Kidney epithelial cell (primary cell): ENCODE results near the gene TERC. TPM values are rescaled to one million over a fixed set of nuclear protein-coding genes. Genes with fewer than 3 reads are reported as not detected.
"Not testable (repeated sequence)": the region's sequence is repeated elsewhere in the genome, so short reads cannot be mapped to it uniquely, and the experiment has no call there.

Source experiments
- DNase-seq: peaks from one replicate; pipeline ENCODE4 v3.0.0-alpha.2; 2010; ENCODE audit warnings: low read depth
- H3K27me3 ChIP-seq: 2 replicates; pipeline ENCODE4 v1.6.0; 2011; ENCODE audit warnings: low read length; ENCODE audit not compliant: control insufficient read depth, insufficient read depth
- H3K36me3 ChIP-seq: 2 replicates; pipeline ENCODE4 v1.5.1; 2011; ENCODE audit warnings: low read length; ENCODE audit not compliant: control insufficient read depth, insufficient read depth
- H3K4me3 ChIP-seq: 2 replicates; pipeline ENCODE4 v1.5.1; 2011; ENCODE audit warnings: low read depth, mild to moderate bottlenecking, control low read depth, low read length
- total RNA-seq: library from RNA; depleted of rRNA; stranded (reverse); fragments of >200 nt; gene quantifications from 2 replicates; pipeline ENCODE4 v1.2.3, GENCODE V29; 2015
- TF ChIP-seq, protein P1 (sequence below): IDR thresholded peaks from 2 replicates; pipeline ENCODE4 v1.5.1; 2011; ENCODE audit warnings: mild to moderate bottlenecking, moderate library complexity, low read length, control low read depth, inconsistent platforms; ENCODE audit not compliant: insufficient read depth, poor library complexity, severe bottlenecking

TERC gene
- total RNA-seq, 1 donor from 2014 or later, result 246 TPM

DNA sequence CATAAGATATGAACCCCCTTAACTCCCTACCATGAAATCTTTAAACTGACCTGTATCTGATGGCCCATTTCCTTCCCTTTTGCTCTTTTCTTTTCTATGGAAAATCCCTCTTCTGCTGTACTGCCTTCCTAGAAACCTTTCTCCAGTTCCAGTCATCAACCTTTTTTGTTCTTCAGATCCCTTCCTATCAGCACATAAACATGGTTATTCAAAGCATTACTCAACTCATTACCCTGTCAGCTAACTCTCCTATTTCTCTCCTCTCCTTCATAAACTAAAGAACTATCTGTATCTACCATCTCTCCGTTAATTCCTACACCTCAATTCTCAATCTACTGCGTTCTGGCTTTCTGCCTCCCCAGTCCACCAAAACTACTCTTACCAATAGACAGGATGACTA is 13.0 kb downstream of the TERC start:
- Histone ChIP-seq H3K36me3 (no peaks in the 10 kb centered on the region), H3K27me3 (no peaks in the 10 kb centered on the region), H3K4me3 (no peak overlapping the region)
- no peak for DNase-seq
- TF ChIP-seq, protein P1, sequence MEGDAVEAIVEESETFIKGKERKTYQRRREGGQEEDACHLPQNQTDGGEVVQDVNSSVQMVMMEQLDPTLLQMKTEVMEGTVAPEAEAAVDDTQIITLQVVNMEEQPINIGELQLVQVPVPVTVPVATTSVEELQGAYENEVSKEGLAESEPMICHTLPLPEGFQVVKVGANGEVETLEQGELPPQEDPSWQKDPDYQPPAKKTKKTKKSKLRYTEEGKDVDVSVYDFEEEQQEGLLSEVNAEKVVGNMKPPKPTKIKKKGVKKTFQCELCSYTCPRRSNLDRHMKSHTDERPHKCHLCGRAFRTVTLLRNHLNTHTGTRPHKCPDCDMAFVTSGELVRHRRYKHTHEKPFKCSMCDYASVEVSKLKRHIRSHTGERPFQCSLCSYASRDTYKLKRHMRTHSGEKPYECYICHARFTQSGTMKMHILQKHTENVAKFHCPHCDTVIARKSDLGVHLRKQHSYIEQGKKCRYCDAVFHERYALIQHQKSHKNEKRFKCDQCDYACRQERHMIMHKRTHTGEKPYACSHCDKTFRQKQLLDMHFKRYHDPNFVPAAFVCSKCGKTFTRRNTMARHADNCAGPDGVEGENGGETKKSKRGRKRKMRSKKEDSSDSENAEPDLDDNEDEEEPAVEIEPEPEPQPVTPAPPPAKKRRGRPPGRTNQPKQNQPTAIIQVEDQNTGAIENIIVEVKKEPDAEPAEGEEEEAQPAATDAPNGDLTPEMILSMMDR, result no peak

DNA sequence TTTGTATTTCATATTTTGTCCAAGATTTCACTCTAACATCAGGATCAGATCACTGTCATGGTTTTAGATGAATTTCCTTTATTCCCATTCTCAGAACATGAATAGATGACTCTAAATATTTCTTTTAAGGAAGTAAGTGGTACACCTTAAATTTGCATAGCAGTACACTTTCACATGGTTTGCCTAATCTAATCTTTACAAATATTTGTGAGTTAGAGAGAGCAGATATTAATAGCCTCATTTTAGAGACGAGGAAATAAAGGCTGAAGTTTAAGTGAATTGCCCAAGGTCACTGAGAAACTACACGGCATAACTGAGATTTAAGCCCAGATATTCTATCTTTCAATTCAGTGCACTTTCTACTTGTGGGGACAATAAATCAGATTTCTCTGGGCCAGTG is 14.2 kb downstream of the TERC start:
- Histone ChIP-seq H3K27me3 (no peaks in the 10 kb centered on the region), H3K4me3 (no peak overlapping the region), H3K36me3 (no peaks in the 10 kb centered on the region)
- no peak for DNase-seq
- TF ChIP-seq, protein P1, result no peak

DNA sequence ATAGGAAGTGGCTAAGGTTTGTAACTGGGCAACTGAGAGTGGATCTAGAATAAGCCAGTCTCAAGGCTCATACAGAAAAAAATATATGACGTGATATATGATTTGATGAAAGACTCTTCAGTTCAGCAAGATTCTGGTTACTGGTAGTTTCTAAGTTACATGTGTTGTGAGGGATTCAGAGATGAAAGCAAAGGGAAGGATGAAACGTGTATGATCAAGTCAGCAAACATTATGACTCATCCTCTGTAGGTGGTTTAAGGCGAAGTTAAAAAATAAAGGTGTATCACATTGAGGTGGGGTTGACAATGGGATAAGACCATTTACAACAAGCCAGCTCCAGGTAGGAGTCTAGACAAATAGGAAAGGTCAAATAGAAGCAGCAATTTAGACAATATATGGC is 16.2 kb downstream of the TERC start:
- no peak overlapping the region for H3K4me3 ChIP-seq
- no peak for DNase-seq

DNA sequence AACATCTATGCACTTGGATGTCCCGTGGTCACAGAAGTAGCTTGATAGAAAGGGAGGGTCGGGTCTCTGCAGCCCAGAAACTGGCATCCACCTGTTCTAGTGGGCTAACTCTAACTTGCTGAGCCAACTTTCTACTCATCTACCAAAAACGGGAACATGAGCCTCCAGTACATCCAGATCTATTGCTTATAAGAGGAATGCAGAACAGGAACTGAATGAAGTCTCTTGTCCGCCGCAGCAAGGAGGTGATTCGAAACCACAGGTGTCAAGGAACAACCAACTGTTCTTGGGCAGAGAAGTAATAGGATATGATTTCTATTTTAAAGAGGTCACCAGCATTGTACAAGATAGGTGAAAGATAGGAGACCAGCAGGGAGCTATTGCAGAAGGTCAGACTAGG is 17.9 kb downstream of the TERC start:
- Histone ChIP-seq H3K27me3 (no peaks in the 10 kb centered on the region), H3K4me3 (no peak overlapping the region), H3K36me3 (no peaks in the 10 kb centered on the region)
- no peak for DNase-seq
- TF ChIP-seq, protein P1, result no peak

More for the DNA sequence above, 16.2 kb downstream of the TERC start:
- TF ChIP-seq, protein P1, result no peak
- no peaks in the 10 kb centered on the region for H3K36me3 ChIP-seq
- no peaks in the 10 kb centered on the region for H3K27me3 ChIP-seq

DNA sequence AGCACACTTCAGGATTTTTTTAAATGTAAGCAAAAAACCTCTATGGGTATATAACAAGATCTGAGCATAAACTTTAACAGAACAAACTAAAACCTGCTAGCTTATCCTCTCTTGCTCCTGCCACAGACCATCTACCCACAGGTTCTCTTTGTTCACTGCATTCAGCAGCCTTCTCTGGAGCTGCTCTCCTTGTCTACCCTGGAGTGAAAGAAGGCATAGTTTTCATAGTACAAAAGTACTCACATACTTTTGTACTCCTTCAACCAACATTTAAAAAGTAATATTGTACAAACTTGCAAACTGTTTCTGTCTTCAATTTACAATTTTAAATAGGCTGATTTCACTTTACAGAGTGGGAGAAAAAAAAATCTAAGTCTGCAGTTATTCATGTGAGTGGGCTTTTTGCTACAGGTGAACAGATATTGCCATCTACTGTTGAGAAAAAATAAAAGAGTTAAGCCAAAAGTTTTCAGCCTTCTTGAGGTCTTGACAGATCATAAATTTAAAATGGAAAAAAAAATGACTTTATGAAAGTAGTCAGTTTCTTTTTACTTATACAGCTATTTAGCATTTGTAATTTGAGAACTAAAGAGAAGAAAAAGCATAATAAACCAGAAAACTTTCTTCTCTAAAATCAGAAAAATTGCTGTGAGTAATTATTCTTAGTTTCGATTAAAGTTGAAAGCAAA is 20.4 kb downstream of the TERC start:
- no peaks in the 10 kb centered on the region for H3K36me3 ChIP-seq
- no peak for DNase-seq
- H3K4me3 ChIP-seq, result no peak overlapping the region
- H3K27me3 ChIP-seq, result no peaks in the 10 kb centered on the region
- TF ChIP-seq, protein P1, result peak; percentile 41

DNA sequence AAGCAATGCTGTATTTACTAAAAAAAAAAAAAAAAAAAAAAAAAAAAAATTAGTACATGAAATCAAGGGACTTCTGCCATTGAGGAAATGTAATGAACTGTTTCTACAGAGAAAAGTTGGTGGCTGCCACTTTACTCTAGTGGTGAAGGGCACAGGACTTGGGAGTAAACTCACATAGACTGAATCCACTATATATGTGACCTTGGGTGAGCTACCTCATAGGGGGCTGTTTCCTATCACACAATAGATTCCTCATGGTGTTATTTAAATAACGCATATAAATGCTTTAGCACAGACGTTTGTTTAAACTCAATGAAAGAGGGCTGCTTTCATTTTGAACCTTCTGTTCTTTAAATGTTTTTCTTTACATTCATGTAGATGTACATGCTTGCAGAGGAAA is 25.8 kb downstream of the TERC start:
- TF ChIP-seq, protein P1, result no peak
- no peak for DNase-seq
- Histone ChIP-seq H3K36me3 (no peaks in the 10 kb centered on the region), H3K4me3 (no peak overlapping the region), H3K27me3 (no peaks in the 10 kb centered on the region)

DNA sequence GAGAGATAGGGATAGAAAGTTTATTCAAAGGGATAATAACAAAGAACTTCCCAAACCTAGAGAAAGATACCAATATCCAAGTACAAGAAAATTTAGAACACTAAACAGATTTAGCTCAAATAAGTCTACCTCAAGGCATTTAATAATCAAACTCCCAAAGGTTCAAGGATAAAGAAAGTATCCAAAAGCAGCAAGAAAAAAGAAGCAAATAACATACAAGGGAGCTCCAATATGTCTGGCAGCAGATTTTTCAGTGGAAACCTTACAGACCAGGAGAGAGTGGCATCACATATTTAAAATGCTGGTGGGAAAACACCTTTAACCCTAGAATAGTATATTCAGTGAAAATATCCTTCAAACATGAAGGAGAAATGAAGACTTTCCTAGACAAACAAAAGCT is 33.0 kb downstream of the TERC start:
- not testable (repeated sequence) for H3K36me3 ChIP-seq, H3K27me3 ChIP-seq, H3K4me3 ChIP-seq, DNase-seq
